Measurements from ENCODE around the gene CGB7.

Gene CGB7

GRCh38 chr19:49097453-49098288, 40.1 kb upstream of the CGB7 start (continued):
- TF ChIP-seq ZNF26 (tag by site-specific recombination; IDR thresholded peaks at IDR 0.05) = no peak
- TF ChIP-seq ZNF600 (tag by site-specific recombination; IDR thresholded peaks at IDR 0.05) = peak; percentile 78
- TF ChIP-seq ZSCAN4 (tag by site-specific recombination; IDR thresholded peaks at IDR 0.05) = 0 out of 2 replicates have a peak, but pooled peaks have one; percentile 16
- TF ChIP-seq ZNF513 (tag by site-specific recombination; IDR thresholded peaks at IDR 0.05) = no peak
- peak; percentile 34; the same call in 1 of the 2 replicates for TF ChIP-seq ZBTB44 (tag by site-specific recombination; IDR thresholded peaks at IDR 0.05)
- TF ChIP-seq ZNF654 (tag by site-specific recombination; IDR thresholded peaks at IDR 0.05; ENCODE audit: low read depth) = peak; percentile 89
- TF ChIP-seq SCRT2 (tag by site-specific recombination; IDR thresholded peaks at IDR 0.05) = no peak
- TF ChIP-seq AEBP2 (tag by site-specific recombination; IDR thresholded peaks at IDR 0.05; ENCODE audit: borderline replicate concordance) = no peak
- TF ChIP-seq ZBTB17 (tag by site-specific recombination; IDR thresholded peaks at IDR 0.05) = peak; percentile 95
- no peak for TF ChIP-seq ZNF280D (tag by site-specific recombination; IDR thresholded peaks at IDR 0.05)
- no peak for TF ChIP-seq KLF1 (tag by site-specific recombination; IDR thresholded peaks at IDR 0.05)
- TF ChIP-seq ZSCAN30 (tag by site-specific recombination; IDR thresholded peaks at IDR 0.05) = peak; percentile 87; the same call in 1 of the 2 replicates
- TF ChIP-seq ZNF692 (tag by site-specific recombination; IDR thresholded peaks at IDR 0.05) = peak; percentile 50
- TF ChIP-seq ZNF501 (tag by site-specific recombination; IDR thresholded peaks at IDR 0.05) = 0 out of 2 replicates have a peak, but pooled peaks have one; percentile 20
- peak; percentile 94 for TF ChIP-seq ZNF2 (tag by site-specific recombination; IDR thresholded peaks at IDR 0.05)
- peak; percentile 58; the same call in 1 of the 2 replicates for TF ChIP-seq PATZ1 (tag by site-specific recombination; IDR thresholded peaks at IDR 0.05)
- peak; percentile 70 for TF ChIP-seq IKZF3 (tag by site-specific recombination; IDR thresholded peaks at IDR 0.05)
- TF ChIP-seq ZNF366 (tag by site-specific recombination; conservative IDR thresholded peaks at IDR 0.05) = peak; percentile 18; the same call in 1 of the 2 replicates
- no peak for TF ChIP-seq ZNF16 (tag by site-specific recombination; IDR thresholded peaks at IDR 0.05; ENCODE audit: low read depth)
- TF ChIP-seq ZIC2 (tag by site-specific recombination; IDR thresholded peaks at IDR 0.05) = 0 out of 2 replicates have a peak, but pooled peaks have one; percentile 31
- peak; percentile 94 for TF ChIP-seq CTCF (tag by site-specific recombination; IDR thresholded peaks at IDR 0.05)

Data from HEK293 (cell line).